NCI-H2196 treated with DMSO at 0.1 percent for 48 hours (cell line): ENCODE data around the gene HOXB3.

Source experiments
- DNase-seq: peaks from one replicate; lab custom pipeline; 2025; ENCODE audit not compliant: unreplicated experiment; lab: John Stamatoyannopoulos, UW

HOXB3 gene

DNA sequence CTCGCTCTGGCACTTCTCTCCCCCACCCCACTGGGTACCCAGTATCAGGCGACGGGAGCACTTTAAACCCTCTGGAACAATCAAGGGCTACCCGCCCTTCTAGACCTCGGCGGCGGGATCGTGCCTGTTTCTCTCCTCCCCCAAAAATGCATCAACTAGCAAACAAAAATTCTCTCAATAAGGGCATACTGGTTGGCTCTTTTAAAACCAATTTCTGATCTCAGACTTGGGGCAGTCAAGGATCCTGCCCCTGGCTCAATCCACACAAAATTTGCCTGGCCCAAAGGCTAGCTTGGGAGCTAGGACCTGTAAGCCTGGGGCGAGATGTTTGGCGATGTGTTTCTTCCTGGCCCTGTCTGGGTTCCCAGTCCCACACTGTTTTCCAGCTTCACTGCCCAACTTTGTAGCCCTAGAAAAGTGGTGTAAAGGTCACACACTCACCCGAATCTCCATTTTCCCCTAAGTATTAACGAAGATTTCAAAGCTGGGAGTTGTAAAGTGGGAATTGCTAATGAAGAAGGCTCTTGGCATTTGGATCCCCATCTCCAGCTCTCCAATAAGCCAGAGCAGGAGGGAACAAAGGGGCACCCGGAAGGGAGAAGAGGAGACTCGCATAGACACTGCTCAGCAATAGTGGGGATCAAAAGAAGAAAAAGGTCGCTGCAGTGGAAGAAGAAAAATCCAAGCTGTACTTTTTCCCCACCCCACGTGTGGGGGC is 30.8 kb downstream of the HOXB3 start:
- no peak for DNase-seq

DNA sequence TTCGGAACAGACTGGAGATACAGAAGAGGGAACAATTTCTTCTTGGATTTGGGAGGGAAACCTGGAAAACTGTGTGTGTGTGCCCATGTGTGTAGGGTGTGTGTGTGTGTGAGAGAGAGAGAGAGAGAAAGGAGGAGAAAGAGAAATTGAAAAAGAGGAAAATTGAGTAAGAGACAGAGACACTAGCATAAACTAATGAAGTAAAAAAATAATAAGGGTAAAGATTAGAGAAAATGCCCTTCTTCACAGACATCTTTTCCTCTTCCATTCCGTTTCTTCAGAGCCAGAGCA is 31.3 kb downstream of the HOXB3 start:
- DNase-seq: no peak

DNA sequence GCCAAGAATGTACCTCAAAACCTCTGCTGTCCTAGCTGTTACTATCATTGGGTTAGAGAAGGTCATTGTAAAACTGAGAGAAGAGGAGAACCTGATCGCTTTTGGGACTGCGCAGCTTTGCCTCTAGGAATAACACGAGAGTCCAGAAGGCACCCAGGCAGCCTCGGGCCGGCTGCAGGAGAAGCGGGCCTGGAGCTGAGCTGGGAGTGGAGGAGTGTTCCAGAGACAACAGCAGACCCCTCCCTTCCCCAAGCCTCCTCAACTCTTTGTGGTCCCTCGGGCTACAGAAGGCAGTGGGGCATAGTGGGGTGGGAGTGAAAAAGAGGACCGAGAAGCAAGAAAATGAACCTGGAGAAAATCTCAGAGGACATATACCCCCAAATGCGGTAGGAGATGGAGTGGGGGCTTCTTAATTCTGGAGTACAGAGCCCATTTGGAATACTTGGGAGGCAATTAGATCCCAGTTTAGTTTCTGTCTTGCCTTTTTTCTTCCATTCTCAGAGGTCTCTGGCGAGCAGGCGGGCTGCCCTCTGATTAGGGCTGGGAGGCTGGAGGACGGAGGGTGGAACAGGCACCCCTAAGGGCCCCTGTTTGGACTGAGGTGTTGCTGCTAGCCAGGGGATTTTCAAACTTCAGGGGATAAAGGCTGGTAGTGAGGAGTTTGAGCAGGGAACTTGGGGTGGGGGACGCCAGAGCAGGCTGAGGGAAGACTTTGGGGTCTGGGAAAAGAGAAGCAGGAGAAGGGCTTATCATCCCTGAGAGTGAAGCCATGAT is 31.8 kb downstream of the HOXB3 start:
- no peak for DNase-seq

DNA sequence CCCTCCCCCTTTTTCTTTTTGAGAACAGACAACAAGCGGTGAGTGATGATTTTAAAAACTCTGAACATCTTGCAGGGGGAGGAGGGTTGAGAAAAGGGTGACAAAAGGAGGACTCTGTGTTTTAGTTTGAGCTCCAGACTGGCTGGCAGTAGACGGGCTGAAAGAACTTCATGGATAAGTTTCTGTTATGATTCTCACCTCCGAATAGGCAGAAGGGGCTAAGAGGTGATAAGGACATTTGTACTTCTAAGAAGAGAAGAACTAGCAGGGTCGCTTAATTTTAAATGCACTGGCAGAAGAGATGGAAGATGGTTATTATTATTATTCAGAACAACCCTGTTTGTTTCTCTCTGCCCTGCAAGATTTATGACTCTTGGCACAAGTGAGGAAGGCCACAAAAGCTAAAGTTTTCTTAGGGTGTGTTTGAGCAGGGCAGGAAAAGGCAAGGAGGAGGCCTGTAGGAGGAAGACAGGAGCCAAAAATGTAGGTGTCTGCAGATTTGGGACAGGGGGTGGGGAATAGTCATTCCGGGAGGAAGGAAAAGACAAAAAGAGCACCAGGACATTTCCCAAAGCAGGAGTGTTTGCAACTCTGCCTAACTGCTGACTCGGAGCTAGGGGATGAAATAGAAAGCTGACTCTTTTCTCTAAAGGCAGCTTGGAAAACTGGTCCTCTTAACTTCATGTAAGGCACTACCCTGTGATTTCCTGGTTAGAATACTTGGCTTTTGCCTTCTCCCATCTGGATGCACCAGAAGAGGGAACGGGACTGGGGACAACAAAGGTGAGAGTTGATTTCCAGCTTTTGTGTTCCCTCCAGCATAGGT is 33.3 kb downstream of the HOXB3 start:
- DNase-seq: no peak

DNA sequence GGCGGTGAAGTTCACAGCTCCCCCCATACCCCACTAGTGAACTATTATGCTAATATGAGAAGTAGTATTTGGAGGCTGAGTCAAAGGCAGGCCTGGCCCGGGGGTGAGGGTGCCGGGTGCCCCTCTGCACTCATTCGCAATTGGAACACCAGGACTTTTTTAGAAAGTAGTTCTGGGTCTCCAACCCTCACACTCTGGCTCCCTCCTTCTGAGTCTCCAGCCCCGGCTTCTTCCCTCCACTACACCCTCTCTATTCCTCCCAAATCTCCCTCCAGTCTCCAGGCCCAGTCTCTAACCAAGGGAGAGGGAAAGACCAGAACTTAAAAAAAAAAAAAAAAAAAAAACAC is 33.8 kb downstream of the HOXB3 start:
- no peak for DNase-seq

DNA sequence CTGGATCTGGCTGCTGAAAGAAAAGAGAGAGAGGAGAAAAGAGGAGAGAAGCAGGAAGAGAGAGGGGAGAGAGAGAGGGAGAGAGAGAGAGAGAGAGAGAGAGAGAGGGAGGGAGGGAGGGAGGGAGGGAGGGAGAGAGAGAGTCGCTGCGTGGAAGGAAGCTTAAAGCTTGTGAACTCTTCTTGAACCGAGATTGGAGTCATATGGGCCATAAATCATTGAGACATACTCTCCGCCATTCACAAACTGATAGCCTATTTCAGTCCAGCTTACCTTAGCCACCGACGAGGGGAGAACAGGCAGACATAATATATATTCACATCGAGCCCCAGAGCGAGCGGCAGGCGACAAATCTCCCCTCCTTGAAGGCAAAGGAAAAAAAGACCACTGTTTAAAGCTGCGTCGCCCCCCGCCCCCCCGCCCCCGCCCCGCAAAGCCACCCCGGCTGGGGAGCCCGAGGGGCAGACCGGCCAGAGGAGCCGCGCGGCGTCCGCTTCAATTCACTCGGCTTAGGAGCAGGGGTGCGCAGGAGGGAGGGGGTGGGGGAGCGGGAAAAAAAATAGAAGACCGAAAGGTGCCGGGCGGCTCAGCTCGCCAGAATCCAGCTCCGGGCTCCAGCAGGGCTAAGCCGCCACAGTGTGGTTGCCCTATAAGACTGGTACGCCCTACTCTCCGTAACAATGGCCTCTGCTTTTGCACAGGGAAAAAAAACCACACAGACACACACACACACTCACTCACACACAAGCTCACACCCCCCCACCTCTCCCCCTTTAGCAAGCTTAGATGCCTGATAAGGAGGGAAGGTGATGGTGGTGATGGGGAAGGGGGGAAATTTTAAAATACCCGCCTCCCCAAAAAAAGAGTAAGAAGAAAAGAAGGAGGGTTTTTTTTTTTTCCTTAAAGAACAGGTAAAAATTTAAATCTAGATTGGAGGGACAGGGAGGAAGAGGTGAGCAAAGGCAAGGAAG is 34.5 kb downstream of the HOXB3 start:
- no peak for DNase-seq

DNA sequence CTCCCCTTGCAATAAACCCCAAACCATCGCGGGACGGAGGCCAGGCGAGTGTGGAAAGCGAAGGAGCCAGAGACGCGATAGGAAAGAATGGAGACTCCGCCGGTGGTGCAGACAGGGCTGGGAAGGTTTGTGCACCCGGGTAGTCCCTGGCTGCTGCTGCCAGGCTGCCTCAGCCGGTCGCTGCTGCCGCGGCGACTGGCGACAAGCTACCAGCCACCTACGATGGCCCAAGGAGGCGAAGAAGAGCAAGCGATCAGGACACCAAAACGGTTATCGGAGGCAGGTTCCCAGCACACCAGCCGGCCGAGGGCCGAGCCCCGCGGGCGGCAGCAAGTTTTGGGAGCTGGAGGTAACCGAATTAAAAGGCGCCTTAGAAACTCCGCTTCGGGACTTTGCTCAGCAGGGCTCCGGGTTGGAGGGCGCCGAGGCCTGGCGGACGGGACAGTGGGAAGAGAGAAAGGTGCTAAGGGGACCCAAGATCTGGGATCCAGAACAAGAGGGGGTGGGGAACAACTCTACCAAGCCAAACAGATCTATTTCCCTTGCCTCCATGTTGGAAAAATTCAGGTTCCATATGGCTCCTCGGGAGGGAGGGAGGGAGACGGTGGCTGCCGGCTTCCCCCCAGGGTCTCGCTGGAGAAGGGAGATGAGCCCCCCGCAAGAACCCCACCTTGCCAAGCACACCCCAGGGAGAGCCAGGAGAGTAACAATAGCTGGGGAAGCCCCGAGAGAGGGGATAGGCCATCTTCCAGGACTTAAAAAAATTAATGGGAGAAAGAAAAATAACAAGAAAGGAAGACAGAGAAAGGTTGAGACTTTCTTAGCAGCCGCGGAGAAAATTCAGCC is 35.4 kb downstream of the HOXB3 start:
- no peak for DNase-seq

DNA sequence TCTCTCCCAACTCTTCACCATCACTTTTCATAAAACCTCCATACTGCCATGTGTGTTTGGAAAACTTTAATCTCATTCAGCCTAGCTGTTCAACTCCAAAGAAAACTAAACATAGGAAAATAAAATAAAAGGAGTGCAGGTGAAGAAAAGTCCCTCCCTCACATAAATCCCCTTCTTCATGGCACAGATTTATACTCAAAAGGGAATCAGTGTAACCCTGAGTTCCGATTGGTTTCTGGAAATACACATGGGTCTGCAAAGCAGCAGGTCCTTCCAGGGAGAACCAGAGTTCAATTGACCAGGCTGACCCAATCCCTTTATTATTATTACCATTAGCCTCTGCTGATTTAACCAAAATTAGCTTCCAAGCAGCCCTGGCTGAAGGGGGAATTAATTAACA is 36.2 kb downstream of the HOXB3 start:
- no peak for DNase-seq

DNA sequence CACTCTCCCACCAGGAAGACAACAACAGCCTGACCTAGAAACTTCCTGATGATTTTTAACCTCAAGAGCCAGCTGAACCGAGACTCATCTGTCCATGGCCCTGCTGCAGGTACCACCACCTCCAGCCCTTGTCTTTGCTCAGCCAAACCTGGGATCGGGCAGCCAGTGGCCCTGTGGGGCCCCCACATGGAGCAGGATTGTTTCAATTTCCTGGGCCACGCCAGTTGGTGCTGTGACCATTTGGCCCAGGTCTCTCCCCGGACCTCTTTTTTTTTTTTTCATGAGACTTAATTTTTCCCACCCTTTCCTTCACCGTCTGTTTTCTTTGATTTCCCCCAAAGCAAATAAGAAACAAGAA is 36.9 kb downstream of the HOXB3 start:
- DNase-seq: no peak

DNA sequence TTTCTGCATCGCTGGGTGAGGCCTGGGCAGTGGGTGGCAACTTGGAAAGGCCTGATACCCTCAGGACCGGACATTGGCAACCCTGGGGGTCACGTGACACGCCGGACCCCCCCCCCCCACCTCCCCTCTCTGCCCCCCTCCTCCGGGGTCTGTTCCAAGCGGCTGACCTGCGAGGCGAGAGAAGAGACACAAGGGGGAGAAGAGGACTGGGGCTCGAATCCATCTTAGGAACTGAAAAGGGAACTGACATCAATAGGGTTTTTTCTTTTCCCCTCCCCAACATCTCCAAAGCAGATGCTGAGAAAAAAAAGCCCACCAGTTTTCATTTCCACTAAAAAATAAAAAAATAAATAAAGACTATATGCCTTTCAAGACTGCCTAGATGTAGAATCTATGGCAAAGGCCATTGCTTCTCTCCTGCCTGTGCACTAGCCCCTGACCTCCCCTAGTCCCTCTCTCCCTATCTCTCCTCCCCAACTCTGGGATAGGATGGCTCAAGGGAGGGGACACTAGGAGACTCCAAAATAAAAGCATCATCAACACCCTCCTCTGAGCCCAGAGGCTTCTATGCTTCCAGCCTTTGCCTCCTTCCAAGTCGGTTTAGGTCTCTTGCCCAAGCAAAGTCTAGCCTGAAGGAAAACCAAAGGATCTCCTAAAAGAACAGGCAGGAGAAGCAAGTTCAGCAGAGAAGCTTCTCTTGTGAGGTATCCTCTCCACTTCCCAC is 37.4 kb downstream of the HOXB3 start:
- no peak for DNase-seq

DNA sequence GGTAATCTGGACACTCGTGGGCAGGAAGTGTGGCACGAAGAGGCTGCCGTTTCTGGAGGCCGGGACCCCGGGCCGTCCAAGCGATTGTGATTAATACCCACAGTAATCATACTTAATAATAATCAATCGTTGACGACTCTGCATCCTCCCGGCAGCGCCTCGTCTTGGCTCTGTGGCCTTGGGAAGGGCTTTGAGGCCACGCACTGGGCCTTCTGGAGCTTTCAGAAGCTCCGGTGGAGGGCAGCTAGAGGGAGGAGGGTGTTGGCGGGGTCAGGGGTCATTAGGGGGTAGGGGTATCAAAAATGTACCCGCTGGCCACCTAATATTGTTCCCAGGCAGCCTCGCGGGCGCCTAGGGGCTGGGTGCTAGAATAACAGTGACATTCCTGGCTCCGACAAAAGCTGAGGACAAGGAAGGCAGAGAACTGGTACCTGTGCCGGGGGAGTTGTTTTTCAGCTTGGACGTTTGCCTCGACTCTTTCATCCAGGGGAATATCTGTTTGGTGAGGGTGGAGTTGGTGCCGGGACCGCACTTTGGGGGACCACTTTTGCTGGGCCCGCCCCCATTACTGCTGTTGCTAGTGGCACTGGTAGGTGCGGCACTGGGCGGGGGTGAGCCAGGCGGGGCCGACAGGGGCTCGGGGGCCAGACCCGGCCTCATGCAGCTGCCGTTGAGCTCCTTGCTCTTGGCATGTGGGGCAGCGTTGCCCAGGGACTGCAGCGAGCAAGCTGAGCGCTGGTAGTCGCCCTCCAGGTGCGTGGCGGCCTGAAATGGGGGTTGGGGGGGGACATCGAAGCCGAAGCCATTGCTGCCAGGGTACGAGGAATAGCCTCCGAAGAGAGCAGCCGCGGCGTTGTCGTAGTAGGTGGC is 38.2 kb downstream of the HOXB3 start:
- no peak for DNase-seq

DNA sequence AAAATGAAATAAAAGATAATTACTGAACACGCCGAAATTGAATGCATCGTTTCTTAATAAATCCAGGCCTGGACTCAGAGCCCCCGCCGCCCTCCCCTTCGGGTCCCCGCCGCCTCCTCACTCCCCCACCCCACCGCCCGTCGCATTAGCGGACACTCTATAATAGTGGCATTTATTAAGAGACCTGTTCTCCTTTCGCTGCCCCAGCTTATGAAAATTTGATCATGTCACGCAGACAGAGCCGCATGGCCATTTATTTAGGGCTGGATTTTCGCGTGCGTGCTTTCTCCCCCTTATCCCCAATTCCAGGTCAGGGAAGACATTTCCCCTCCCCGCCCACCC is 38.9 kb downstream of the HOXB3 start:
- DNase-seq: no peak

DNA sequence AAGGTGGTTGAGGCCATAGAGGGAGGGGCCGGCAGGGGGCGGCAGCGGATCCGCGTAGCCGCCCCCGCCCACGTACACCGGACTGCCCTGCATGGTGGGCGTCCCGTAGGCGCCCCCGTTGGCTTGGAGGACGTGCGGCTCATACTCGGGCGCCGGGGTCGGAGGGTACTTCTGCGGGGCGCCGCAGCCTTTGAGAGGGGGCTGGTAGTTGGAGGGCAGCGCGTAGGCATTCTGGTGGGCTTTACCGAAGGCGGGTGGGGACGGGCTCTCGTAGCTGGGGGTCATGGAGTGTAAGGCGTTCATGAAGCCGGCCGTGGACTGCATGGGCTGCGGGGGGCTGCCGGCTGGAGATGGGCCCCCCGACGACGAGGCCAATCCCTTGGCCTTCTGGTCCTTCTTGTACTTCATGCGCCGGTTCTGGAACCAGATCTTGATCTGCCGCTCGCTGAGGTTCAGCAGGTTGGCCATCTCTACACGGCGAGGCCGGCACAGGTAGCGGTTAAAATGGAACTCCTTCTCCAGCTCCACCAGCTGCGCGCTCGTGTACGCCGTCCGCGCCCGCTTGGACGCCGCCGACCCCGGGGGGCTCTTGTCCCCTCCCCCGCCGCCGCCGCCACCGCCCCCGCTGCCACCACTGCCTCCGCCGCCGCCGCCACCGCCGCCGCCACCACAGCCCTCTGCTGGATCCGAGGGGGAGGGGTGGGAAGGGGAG is 39.4 kb downstream of the HOXB3 start:
- no peak for DNase-seq

DNA sequence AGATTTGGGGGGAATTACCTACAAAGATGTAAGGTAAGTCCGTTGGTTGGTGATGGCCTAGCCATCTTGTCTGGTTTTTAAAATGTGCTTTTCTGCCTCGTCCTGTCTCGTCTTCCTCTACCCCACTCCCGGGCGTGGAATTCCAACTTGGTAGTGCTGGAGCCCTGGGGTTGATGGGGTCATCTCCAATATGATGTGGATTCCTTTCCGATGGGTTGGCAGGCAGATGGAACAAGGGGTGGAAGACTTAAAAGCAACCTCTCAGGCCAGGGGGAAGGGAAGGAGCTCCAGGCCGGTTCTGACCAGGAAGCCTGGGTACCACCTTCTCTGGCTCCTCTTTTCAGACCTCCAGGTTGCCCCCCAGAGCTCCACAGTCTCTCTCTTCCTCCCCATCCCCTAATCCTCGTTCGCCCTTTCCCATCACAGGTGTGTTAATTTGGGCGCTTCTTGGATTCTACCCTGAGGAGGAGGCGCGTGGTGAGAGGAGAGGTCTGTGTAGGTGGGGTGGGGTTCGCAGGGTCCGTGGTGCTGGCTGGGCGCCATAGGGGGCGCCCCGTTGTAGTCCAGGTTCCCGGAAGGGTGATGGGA is 40.0 kb downstream of the HOXB3 start:
- no peak for DNase-seq

DNA sequence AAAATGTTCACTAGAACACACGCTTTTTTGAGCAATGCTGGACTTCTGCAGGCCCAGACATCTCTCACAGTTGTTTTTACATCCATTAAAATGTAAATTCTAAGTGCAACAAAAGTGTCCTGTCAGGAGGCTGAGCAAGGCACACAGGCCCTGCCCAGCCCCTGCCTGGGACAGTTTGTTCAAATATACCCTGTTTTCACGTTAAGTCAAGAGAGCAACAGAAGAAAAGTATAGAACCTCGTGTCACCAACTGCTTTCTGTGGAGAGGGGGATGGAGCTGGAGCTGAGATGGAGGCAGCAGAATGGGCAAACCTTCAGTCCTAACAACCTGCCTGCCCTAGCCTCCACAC is 40.8 kb downstream of the HOXB3 start:
- no peak for DNase-seq

DNA sequence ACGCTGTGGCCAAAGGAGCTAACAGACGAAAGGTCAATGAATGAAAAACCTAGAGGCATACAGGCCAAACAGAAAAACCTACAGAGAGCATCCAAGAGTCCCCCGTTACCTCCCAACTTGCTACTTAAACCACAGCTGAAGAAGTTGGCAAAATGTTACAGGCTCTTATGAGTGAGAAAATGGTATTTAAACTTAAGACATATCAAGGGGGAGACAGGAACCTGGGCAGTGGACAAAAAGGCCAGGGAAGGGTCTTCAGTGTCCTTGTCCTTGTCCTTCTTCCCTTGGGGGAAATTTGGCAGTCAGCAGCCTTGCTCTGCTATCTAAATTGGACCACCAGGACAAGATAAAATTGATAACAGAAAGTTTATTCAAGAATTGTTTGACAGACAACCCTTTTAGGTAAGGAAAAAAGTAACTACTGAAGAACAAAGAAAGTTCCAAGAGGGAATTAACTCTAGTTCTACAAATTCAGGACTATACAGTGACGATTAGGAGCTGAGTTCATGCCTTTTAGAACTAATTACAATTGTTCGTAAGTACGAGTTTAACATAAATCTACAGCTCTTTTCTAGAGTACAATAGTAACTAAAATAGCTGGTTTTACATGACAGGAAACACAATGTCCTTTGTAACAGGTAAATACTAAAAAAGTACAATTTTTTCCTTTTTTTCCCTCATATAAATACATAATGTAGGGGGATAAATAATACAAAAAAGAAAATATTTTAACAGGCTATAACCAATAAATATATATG is 41.3 kb downstream of the HOXB3 start:
- no peak for DNase-seq
